DOHH2 (cell line): ENCODE results near the gene GOLGA2.

Experiments used
- H3F3A ChIP-seq: fragments of 200-600 bp; sonication (generic), shearing (Covaris generic); 2 replicates; pipeline ENCODE4 v1.6.0; 2016; ENCODE audit warnings: antibody characterized with exemption, mild to moderate bottlenecking; ENCODE audit not compliant: control insufficient read depth, insufficient read depth
- H3K27ac ChIP-seq: fragments of 200-600 bp; sonication (generic); 2 replicates; pipeline ENCODE4 v1.5.1; 2014; ENCODE audit warnings: low read depth, mild to moderate bottlenecking, low read length, moderate library complexity
- H3K27me3 ChIP-seq: fragments of 200-600 bp; sonication (generic); 2 replicates; pipeline ENCODE4 v1.6.1; 2014; ENCODE audit warnings: mild to moderate bottlenecking, low read length, mixed read lengths; ENCODE audit not compliant: control insufficient read depth
- H3K36me3 ChIP-seq: fragments of 200-600 bp; sonication (generic); 2 replicates; pipeline ENCODE4 v1.6.1; 2014; ENCODE audit warnings: mild to moderate bottlenecking, low read length, moderate library complexity, mixed read lengths; ENCODE audit not compliant: control insufficient read depth
- H3K4me1 ChIP-seq: fragments of 200-600 bp; sonication (generic); 2 replicates; pipeline ENCODE4 v1.6.1; 2014; ENCODE audit warnings: mild to moderate bottlenecking, low read length, mixed read lengths; ENCODE audit not compliant: control insufficient read depth
- H3K4me2 ChIP-seq: fragments of 200-600 bp; sonication (generic); 2 replicates; pipeline ENCODE4 v1.6.0; 2014; ENCODE audit warnings: mild to moderate bottlenecking, low read length, moderate library complexity
- H3K4me3 ChIP-seq: fragments of 200-600 bp; sonication (generic); 2 replicates; pipeline ENCODE4 v1.5.1; 2014; ENCODE audit warnings: mild to moderate bottlenecking, low read length, mixed read lengths
- H3K79me2 ChIP-seq: fragments of 200-600 bp; sonication (generic); 2 replicates; pipeline ENCODE4 v1.6.1; 2014; ENCODE audit warnings: mild to moderate bottlenecking, low read length, mixed read lengths; ENCODE audit not compliant: control insufficient read depth
- H3K9me2 ChIP-seq: fragments of 200-600 bp; sonication (generic); replicated peaks from 2 replicates; pipeline ENCODE4 v1.6.1; 2014; ENCODE audit warnings: mild to moderate bottlenecking, low read length, mixed read lengths; ENCODE audit not compliant: control insufficient read depth
- H3K9me3 ChIP-seq: fragments of 200-600 bp; sonication (generic); 2 replicates; pipeline ENCODE4 v1.6.1; 2014; ENCODE audit warnings: antibody characterized with exemption, low read length, mixed read lengths; ENCODE audit not compliant: control insufficient read depth, insufficient read depth
- H4K20me1 ChIP-seq: fragments of 200-600 bp; sonication (generic); 2 replicates; pipeline ENCODE4 v1.6.0; 2014; ENCODE audit warnings: low read depth, mild to moderate bottlenecking, antibody characterized with exemption, low read length, moderate library complexity; ENCODE audit not compliant: control insufficient read depth, insufficient read depth
- CTCF ChIP-seq: fragments of 200-600 bp; sonication (generic); IDR thresholded peaks from one replicate; pipeline ENCODE4 v1.5.1; 2014; ENCODE audit warnings: antibody characterized with exemption, mild to moderate bottlenecking, low read depth, low read length; ENCODE audit not compliant: poor library complexity, severe bottlenecking
- EZH2phosphoT487 ChIP-seq: fragments of 200-600 bp; sonication (generic); IDR thresholded peaks from 2 replicates; pipeline ENCODE4 v1.6.1; 2017; ENCODE audit warnings: borderline replicate concordance, mild to moderate bottlenecking, antibody characterized with exemption, low read length, moderate library complexity, mixed read lengths

The GOLGA2 gene

GRCh38 chr9:128244837-128245231 is 31.0 kb downstream of the GOLGA2 start:
- TF ChIP-seq CTCF (no peak), EZH2phosphoT487 (no peak)
- H3K4me3 ChIP-seq: no peak overlapping the region

GRCh38 chr9:128244091-128244836 is 31.5 kb downstream of the GOLGA2 start:
- Histone ChIP-seq H3K27me3 (peaks cover 31% of the 10 kb centered on the region), H3K4me3 (no peak overlapping the region), H3K9me3 (no peaks in the 10 kb centered on the region), H3F3A (no peaks in the 10 kb centered on the region), H3K4me1 (peaks cover 15% of the 10 kb centered on the region), H3K27ac (no peak overlapping the region), H3K9me2 (no peaks in the 10 kb centered on the region), H3K4me2 (peak overlapping the region; percentile 34; the same call in 1 of the 2 replicates), H3K79me2 (no peaks in the 10 kb centered on the region), H4K20me1 (no peaks in the 10 kb centered on the region), H3K36me3 (no peaks in the 10 kb centered on the region)
- TF ChIP-seq CTCF (no peak), EZH2phosphoT487 (no peak)

More at GRCh38 chr9:128244837-128245231, 31.0 kb downstream of the GOLGA2 start:
- no peaks in the 10 kb centered on the region for H4K20me1 ChIP-seq
- peaks cover 15% of the 10 kb centered on the region for H3K4me1 ChIP-seq
- no peaks in the 10 kb centered on the region for H3K79me2 ChIP-seq
- peaks cover 31% of the 10 kb centered on the region for H3K27me3 ChIP-seq
- no peak overlapping the region for H3K27ac ChIP-seq
- H3K36me3 ChIP-seq: no peaks in the 10 kb centered on the region
- H3K9me2 ChIP-seq: no peaks in the 10 kb centered on the region
- H3K4me2 ChIP-seq: peak overlapping the region; percentile 34; the same call in 1 of the 2 replicates
- no peaks in the 10 kb centered on the region for H3K9me3 ChIP-seq
- no peaks in the 10 kb centered on the region for H3F3A ChIP-seq

GRCh38 chr9:128243215-128244018 is 32.4 kb downstream of the GOLGA2 start:
- Histone ChIP-seq H3K27me3 (peaks cover 33% of the 10 kb centered on the region), H3K27ac (no peak overlapping the region), H3K9me2 (no peaks in the 10 kb centered on the region), H3K9me3 (no peaks in the 10 kb centered on the region), H3K4me1 (peaks cover 15% of the 10 kb centered on the region), H3K79me2 (no peaks in the 10 kb centered on the region), H3F3A (no peaks in the 10 kb centered on the region), H3K36me3 (no peaks in the 10 kb centered on the region), H4K20me1 (no peaks in the 10 kb centered on the region), H3K4me3 (no peak overlapping the region), H3K4me2 (no peak overlapping the region)
- no peak for TF ChIP-seq CTCF
- TF ChIP-seq EZH2phosphoT487: no peak
